Measurements from ENCODE around the gene B3GALT6.

B3GALT6 gene

DNA sequence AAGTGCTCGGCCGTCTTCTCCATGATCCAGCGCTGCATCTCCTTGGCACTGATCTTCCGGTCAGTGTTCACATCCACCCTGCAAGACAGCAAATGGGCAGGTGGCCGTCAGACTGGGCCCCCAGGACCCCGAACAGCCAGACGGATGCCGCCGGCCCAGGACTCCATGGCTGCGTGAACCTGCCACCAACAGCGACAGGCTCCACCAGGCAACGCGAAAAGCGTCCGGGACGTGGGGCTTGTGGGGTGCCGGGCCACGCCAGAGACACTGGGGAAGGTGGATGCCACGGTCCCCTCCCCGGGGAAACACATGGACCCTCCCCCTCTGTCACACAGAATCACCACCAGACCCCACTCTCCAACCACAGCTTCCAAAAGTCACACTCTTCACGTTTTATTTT is 8.1 kb upstream of the B3GALT6 start:
- no peak for DNase-seq (ENCODE audit: low spot score)
- Histone ChIP-seq H3K4me3 (no peak overlapping the region), H3K27ac (no peak overlapping the region)
- TF ChIP-seq, protein P1, sequence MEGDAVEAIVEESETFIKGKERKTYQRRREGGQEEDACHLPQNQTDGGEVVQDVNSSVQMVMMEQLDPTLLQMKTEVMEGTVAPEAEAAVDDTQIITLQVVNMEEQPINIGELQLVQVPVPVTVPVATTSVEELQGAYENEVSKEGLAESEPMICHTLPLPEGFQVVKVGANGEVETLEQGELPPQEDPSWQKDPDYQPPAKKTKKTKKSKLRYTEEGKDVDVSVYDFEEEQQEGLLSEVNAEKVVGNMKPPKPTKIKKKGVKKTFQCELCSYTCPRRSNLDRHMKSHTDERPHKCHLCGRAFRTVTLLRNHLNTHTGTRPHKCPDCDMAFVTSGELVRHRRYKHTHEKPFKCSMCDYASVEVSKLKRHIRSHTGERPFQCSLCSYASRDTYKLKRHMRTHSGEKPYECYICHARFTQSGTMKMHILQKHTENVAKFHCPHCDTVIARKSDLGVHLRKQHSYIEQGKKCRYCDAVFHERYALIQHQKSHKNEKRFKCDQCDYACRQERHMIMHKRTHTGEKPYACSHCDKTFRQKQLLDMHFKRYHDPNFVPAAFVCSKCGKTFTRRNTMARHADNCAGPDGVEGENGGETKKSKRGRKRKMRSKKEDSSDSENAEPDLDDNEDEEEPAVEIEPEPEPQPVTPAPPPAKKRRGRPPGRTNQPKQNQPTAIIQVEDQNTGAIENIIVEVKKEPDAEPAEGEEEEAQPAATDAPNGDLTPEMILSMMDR (IDR thresholded peaks at IDR 0.05) = no peak

DNA sequence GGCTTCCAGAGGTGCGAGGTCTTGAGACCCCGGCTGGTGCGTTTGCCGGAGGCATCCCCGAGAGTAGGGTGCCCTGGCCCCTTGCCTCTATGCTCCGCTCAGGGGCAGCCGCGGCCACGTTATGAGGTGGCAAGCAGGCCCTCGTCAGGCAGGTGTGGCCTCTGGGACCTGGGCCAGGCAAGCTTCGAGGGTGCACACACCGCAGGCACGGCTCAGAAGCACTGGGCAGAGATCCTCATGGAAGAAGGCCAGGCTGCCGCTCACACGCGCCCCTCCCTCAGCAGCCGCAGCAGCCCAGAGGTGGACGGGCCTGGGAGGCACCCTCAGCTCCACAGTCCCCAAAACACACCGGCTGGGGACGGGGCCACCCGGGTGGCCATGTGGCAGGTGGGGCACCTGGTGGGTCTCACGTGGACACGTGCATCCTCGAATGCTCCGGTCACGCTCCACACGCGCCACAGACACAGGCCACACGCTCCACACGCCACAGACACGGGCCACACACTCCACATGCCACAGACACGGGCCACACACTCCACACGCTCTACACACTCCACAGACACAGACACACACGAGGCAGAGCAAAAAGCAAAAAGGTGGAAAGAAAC is 6.7 kb upstream of the B3GALT6 start:
- TF ChIP-seq, protein P1 (IDR thresholded peaks at IDR 0.05) = no peak
- DNase-seq (ENCODE audit: low spot score) = no peak
- no peak overlapping the region for H3K27ac ChIP-seq
- no peak overlapping the region for H3K4me3 ChIP-seq

DNA sequence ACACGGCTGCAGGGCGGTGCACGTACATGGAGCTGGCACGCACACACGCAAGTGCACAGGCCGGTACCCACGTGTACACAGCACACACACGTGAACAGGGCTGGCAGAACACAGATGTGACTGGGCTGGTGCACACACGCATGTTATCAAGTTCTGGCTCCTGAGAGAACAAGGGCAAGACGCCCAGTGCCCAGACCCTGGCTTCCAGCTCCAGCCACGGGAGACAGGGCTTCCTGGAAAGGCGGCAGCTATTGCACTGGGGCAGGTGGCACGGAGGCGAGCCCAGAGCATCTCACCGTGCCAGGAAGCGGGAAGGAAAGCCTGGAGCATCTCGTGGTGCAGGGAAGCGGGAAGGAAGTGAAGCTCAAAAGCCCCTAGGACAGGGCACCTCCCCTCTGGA is 6.1 kb upstream of the B3GALT6 start:
- TF ChIP-seq, protein P1 (IDR thresholded peaks at IDR 0.05) = no peak
- no peak overlapping the region for H3K27ac ChIP-seq
- DNase-seq (ENCODE audit: low spot score) = no peak
- no peak overlapping the region for H3K4me3 ChIP-seq

DNA sequence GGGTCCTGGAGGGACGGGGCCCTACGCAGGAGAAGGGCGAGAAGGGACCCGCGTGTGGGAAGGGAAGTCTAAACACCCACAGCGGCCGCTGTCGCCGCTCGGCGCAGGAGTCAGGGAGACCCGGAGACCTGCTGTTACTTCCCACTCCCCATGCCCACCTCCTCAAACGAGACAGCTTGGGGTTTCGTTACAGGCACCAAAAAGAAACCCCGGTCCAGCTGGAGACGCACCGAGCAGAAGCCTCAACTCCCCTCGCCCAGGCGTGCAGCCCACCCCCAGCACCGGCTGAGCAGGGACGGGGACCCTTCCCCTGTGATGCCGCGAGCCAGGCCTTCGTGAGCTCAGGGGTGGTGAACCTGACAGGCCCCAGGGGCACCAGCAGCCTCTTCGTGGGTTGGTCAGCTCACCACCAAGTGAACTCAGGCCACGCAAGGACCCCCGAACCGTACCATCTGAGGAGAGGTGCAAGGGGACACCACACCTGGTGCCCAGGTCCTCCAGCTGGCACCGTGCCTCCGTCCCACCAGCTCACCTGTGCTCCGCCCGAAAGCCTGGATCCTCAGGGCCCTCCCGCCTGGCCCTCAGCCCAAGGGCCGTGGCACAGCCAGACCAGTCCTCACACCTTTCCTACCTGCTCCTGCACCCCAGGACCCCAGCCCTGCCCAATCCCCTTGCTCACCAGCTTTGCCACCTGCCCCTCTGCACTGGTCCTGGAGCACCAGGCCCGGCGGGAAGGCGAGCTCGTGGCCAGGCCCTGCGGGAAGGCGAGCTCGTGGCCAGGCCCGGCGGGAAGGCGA is 5.3 kb upstream of the B3GALT6 start:
- no peak overlapping the region for H3K27ac ChIP-seq
- H3K4me3 ChIP-seq = no peak overlapping the region

DNA sequence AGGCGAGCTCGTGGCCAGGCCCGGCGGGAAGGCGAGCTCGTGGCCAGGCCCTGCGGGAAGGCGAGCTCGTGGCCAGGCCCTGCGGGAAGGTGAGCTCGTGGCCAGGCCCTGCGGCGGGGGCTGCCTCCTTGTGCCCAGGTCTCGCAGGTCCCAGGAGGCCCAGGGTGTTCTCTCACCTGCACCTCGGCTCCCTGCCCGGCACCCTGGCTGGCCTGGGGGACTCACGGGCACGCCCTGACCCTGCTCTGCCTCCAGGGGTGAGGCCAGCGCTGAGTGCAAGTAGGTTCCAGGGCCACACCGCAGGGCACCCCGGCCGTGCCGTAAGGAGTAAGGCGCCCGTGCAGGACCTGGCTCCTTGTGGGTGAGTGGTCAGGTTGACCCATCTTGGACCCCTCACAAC is 4.7 kb upstream of the B3GALT6 start:
- H3K27ac ChIP-seq = no peak overlapping the region
- no peak overlapping the region for H3K4me3 ChIP-seq
- no peak for DNase-seq (ENCODE audit: low spot score)
- TF ChIP-seq, protein P1 (IDR thresholded peaks at IDR 0.05) = no peak

More for the DNA sequence above, 5.3 kb upstream of the B3GALT6 start:
- TF ChIP-seq, protein P1 (IDR thresholded peaks at IDR 0.05) = no peak
- no peak for DNase-seq (ENCODE audit: low spot score)

DNA sequence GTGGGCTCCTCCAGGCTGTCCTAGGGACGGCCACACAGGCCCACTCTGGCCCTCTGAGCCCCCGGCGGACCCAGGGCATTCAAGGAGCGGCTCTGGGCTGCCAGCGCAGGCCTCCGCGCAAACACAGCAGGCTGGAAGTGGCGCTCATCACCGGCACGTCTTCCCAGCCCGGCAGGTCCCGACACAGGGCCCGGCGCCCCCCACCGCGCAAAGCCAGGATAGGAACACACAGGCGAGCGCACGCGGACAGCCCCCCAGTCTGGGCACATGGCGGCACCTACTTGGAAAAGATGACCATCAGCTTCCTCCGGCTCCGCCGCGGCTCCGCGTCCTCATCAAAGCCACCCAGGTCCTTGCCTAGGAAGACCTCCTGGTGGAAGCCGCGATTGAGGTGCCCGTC is 3.9 kb upstream of the B3GALT6 start:
- no peak for DNase-seq (ENCODE audit: low spot score)
- TF ChIP-seq, protein P1 (IDR thresholded peaks at IDR 0.05) = no peak
- Histone ChIP-seq H3K27ac (no peak overlapping the region), H3K4me3 (no peak overlapping the region)

Data from coronary artery (tissue), 2 donors.